ENCODE measurements around the gene TMEM42. TPM values are rescaled to one million over a fixed set of nuclear protein-coding genes. Genes with fewer than 3 reads are reported as not detected.
"Not testable (repeated sequence)": the region's sequence is repeated elsewhere in the genome, so short reads cannot be mapped to it uniquely, and the experiment has no call there.

TMEM42 gene
- total RNA-seq, 4 donors from 2014 or later: 12.2 to 48.6 (median 27.9) TPM

GRCh38 chr3:44842376-44842775 lies 19.3 kb upstream of the TMEM42 start:
- intact Hi-C loops (cut with DNase I): no loop called here

DNA sequence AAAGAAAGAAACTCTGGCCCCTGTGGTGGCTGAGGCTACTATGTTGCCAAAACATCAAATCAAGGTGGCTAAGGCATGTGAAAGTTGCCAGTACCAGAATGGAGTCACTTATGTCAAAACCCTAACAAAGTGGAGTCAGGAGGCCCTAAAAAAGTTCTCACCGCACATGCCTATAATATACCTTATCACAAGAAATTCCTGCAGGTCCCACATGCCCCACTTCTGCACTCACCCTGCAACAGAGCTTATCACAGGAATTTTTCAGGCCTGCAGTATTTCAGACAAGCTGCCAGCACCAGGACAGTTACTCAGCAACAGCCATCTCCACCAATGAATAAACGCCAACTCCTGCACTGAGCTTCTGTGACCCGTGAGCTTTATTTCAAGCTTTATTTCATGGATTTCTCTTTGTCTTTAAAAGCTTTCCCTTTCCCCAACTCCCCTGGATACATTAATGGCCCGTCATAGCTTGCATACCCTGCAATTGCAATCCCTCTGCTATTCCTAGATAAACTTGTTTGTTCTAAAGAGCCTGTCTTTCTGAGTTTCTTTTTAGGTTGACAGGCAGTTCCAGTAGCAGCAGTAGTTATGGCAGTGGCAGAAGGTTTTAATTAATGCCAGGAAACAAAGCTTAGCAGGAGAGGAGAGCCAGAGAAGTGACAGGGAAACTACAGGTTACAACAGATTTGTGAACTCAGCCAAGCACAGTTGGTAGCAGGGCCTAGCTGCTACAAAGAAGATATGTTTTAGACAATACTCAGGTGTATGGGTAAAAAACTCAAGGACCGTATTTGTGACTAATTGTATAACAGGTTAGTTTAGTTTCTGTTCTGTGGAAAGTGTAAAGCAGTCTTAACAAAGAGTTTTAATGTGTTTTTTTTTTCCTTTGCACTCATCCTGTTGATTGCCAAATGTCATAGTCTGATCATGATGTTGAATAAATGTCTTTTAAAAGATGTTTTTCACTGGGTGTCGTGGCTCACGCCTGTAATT lies 15.9 kb upstream of the TMEM42 start:
- DNase-seq: no peak
- Histone ChIP-seq H3K4me1 (no peaks in the 10 kb centered on the region), H3K36me3 (no peaks in the 10 kb centered on the region), H3K27me3 (no peaks in the 10 kb centered on the region), H3K9me3 (no peaks in the 10 kb centered on the region), H3K4me3 (replicated peaks in 1 of 3) (no peak overlapping the region), H3K27ac (no peak overlapping the region)
- intact Hi-C loops (cut with DNase I): no loop called here
- WGBS, 2 donors: 81 to 89% methylated on average over 7 of the region's 7 CpGs
- TF ChIP-seq CTCF (IDR thresholded peaks at IDR 0.05) (no peak), POLR2A (IDR thresholded peaks at IDR 0.05) (no peak)

More at GRCh38 chr3:44842376-44842775, 19.3 kb upstream of the TMEM42 start:
- TF ChIP-seq POLR2A (IDR thresholded peaks at IDR 0.05): no peak
- TF ChIP-seq CTCF (IDR thresholded peaks at IDR 0.05): no peak
- H3K4me1 ChIP-seq: no peaks in the 10 kb centered on the region
- 86 to 90% methylated on average over 2 of the region's 2 CpGs for WGBS, 2 donors
- no peak overlapping the region for H3K4me3 ChIP-seq (replicated peaks in 1 of 3)
- no peak for DNase-seq
- H3K27me3 ChIP-seq: no peaks in the 10 kb centered on the region
- H3K9me3 ChIP-seq: no peaks in the 10 kb centered on the region
- no peaks in the 10 kb centered on the region for H3K36me3 ChIP-seq
- no peak overlapping the region for H3K27ac ChIP-seq

- no peak for DNase-seq
- intact Hi-C loops (cut with DNase I): no loop called here
- TF ChIP-seq CTCF (IDR thresholded peaks at IDR 0.05) (no peak), POLR2A (IDR thresholded peaks at IDR 0.05) (no peak)
- H3K36me3 ChIP-seq: no peaks in the 10 kb centered on the region
- no peak overlapping the region for H3K4me3 ChIP-seq (replicated peaks in 1 of 3)
- H3K9me3 ChIP-seq: no peaks in the 10 kb centered on the region
- no peaks in the 10 kb centered on the region for H3K27me3 ChIP-seq
- WGBS, 2 donors: 75 to 78% methylated on average over 1 of the region's 1 CpG
- no peak overlapping the region for H3K27ac ChIP-seq
- H3K4me1 ChIP-seq: no peaks in the 10 kb centered on the region
Observed at GRCh38 chr3:44848634-44849033, 13.1 kb upstream of the TMEM42 start.

- WGBS, 2 donors: 96 to 98% methylated on average over 6 of the region's 6 CpGs
- H3K4me3 ChIP-seq (replicated peaks in 1 of 3); H3K27me3 ChIP-seq; H3K36me3 ChIP-seq; H3K4me1 ChIP-seq; intact Hi-C loops (cut with DNase I); H3K27ac ChIP-seq; DNase-seq; H3K9me3 ChIP-seq: not testable (repeated sequence)
Observed at GRCh38 chr3:44856663-44857062, 5.0 kb upstream of the TMEM42 start.

DNA sequence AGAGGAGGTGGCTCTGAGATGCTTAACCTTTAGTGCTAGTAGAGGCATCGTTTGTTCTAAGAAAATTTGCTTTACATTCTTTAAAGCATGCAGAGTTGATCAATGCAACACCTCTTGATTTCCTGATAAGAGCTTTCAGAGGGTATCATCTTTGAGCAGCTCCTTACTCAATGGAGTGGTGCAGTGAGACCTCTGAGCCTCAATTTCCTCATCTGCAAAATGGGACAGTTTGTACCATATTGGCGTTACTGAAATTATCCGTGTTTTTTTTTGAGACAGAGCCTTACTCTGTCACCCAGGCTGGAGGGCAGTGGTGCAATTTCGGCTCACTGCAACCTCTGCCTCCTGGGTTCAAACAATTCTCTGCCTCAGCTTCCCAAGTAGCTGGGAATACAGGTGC lies 1.6 kb upstream of the TMEM42 start:
- no peaks in the 10 kb centered on the region for H3K9me3 ChIP-seq
- intact Hi-C loops (cut with DNase I): no loop called here
- no peak for DNase-seq
- H3K36me3 ChIP-seq: no peaks in the 10 kb centered on the region
- H3K4me1 ChIP-seq: peaks cover 6 to 7% of the 10 kb centered on the region in 2 donors
- H3K27me3 ChIP-seq: no peaks in the 10 kb centered on the region
- H3K4me3 ChIP-seq (replicated peaks in 1 of 3): no peak overlapping the region
- no peak overlapping the region for H3K27ac ChIP-seq
- 92 to 94% methylated on average over 4 of the region's 4 CpGs for WGBS, 2 donors
- no peak for TF ChIP-seq CTCF (IDR thresholded peaks at IDR 0.05)
